Thoracic aorta (tissue), 2 donors: ENCODE results near the gene CDR2. TPM values are rescaled to one million over a fixed set of nuclear protein-coding genes. Genes with fewer than 3 reads are reported as not detected.

ENCODE experiments used
- ATAC-seq: fragments of 150-250 bp; one replicate; pipeline ENCODE4 v1.8.0; 2017; ENCODE audit warnings: low read depth; ENCODE audit not compliant: insufficient number of reproducible peaks, low FRiP score
- DNase-seq: peaks from one replicate; pipeline ENCODE4 v3.0.0-alpha.2; 2020; ENCODE audit warnings: low spot score
- H3K27ac ChIP-seq, 2 donors: fragments of 200-600 bp; sonication (generic); 1 replicate in 1 of 2; 2 replicates in 1 of 2; pipeline ENCODE4 v1.5.1; 2016; ENCODE audit warnings: mild to moderate bottlenecking in 2 of 2, moderate library complexity in 2 of 2
- H3K27me3 ChIP-seq: fragments of 200-600 bp; sonication (generic); replicated peaks from 2 replicates; pipeline ENCODE4 v1.6.0; 2016; ENCODE audit warnings: mild to moderate bottlenecking; ENCODE audit not compliant: insufficient read depth
- H3K36me3 ChIP-seq: fragments of 200-600 bp; sonication (generic); one replicate; pipeline ENCODE4 v1.5.1; 2016
- H3K4me1 ChIP-seq, 2 donors: fragments of 200-600 bp; sonication (generic); 1 replicate in 1 of 2; 2 replicates in 1 of 2; pipeline versions ENCODE4 v1.5.1 to v1.6.0; 2016; ENCODE audit warnings: low read depth in 2 of 2, mild to moderate bottlenecking in 1 of 2; ENCODE audit not compliant: control insufficient read depth in 1 of 2
- H3K4me3 ChIP-seq: fragments of 200-600 bp; sonication (generic); 2 replicates; pipeline ENCODE4 v1.5.1; 2016; ENCODE audit warnings: mild to moderate bottlenecking
- H3K9me3 ChIP-seq: fragments of 200-600 bp; sonication (generic); 2 replicates; pipeline ENCODE4 v1.5.1; 2016
- CTCF ChIP-seq: fragments of 200-600 bp; sonication (generic); IDR thresholded peaks from one replicate; pipeline ENCODE4 v1.5.1; 2019; ENCODE audit warnings: antibody characterized with exemption
- total RNA-seq, 2 donors: library from RNA; depleted of rRNA; stranded (reverse); fragments of >200 nt; gene quantifications; one replicate each; pipeline versions ENCODE4 v1.1.0 to v1.2.3, GENCODE V29; 2016

The CDR2 gene
- total RNA-seq, 2 donors from 2014 or later: 41.2 to 55.0 TPM

GRCh38 chr16:22400900-22401299 lies 26.5 kb upstream of the CDR2 start:
- Histone ChIP-seq H3K27me3 (no peaks in the 10 kb centered on the region), H3K9me3 (no peaks in the 10 kb centered on the region), H3K27ac (no peak overlapping the region), H3K4me3 (no peak overlapping the region), H3K4me1 (peaks cover 13 to 21% of the 10 kb centered on the region in 2 donors), H3K36me3 (no peaks in the 10 kb centered on the region)
- no peak for TF ChIP-seq CTCF
- no peak for ATAC-seq
- DNase-seq: no peak

GRCh38 chr16:22397931-22398330 lies 23.5 kb upstream of the CDR2 start:
- Histone ChIP-seq H3K27ac (no peak overlapping the region), H3K27me3 (no peaks in the 10 kb centered on the region), H3K9me3 (no peaks in the 10 kb centered on the region), H3K4me1 (peaks cover 12 to 15% of the 10 kb centered on the region in 2 donors), H3K4me3 (no peak overlapping the region), H3K36me3 (no peaks in the 10 kb centered on the region)
- TF ChIP-seq CTCF: no peak
- no peak for ATAC-seq
- no peak for DNase-seq

- TF ChIP-seq CTCF: no peak
- Histone ChIP-seq H3K4me3 (no peak overlapping the region), H3K27me3 (no peaks in the 10 kb centered on the region), H3K27ac (no peak overlapping the region), H3K9me3 (no peaks in the 10 kb centered on the region), H3K4me1 (peaks cover 7 to 10% of the 10 kb centered on the region in 2 donors), H3K36me3 (no peaks in the 10 kb centered on the region)
- ATAC-seq: no peak
- DNase-seq: no peak
Measured at GRCh38 chr16:22397464-22397863, 23.0 kb upstream of the CDR2 start.

DNA sequence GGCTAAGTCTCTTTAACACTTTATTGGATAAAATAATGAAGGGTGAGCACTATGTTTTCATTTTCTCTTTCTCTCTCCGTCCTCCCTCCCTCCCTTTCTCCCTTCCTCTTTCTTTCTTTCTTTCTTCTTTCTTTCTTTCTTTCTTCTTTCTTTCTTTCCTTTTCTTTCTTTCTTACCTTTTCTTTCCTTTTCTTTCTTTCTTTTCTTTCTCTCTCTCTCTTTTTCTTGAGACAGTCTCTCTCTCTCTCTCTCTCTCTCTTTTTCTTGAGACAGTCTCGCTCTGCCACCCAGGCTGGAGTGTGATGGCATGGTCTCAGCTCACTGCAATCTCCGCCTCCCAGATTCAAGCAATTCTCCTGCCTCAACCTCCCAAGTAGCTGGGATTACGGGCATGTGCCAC lies 21.5 kb upstream of the CDR2 start:
- no peak for ATAC-seq
- H3K4me3 ChIP-seq: no peak overlapping the region
- no peaks in the 10 kb centered on the region for H3K27me3 ChIP-seq
- no peaks in the 10 kb centered on the region for H3K36me3 ChIP-seq
- no peak for TF ChIP-seq CTCF
- no peaks in the 10 kb centered on the region for H3K9me3 ChIP-seq
- no peak for DNase-seq
- H3K27ac ChIP-seq: no peak overlapping the region
- H3K4me1 ChIP-seq: no peaks in the 10 kb centered on the region

DNA sequence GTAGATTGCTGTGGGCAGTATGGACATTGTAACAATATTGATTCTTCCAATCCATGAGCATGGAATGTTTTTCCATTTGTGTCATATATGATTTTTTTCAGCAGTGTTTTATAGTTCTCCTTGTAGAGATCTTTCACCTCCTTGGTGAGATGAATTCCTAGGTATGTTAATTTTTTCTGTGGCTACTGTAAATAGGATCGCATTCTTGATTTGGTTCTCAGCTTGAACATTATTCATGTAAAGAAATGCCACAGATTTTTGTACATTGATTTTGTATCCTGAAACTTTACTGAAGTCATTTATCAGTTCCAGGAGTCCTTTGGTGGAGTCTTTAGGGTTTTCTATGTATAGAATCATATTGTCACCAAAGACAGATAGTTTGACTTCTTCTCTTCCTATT lies 19.7 kb upstream of the CDR2 start:
- Histone ChIP-seq H3K4me3 (no peak overlapping the region), H3K27me3 (no peaks in the 10 kb centered on the region), H3K4me1 (no peaks in the 10 kb centered on the region), H3K9me3 (no peaks in the 10 kb centered on the region), H3K27ac (no peak overlapping the region), H3K36me3 (no peaks in the 10 kb centered on the region)
- no peak for TF ChIP-seq CTCF
- ATAC-seq: no peak
- no peak for DNase-seq
